HepG2 (cell line): ENCODE results near the gene SDC4. TPM values are rescaled to one million over a fixed set of nuclear protein-coding genes. Genes with fewer than 3 reads are reported as not detected.

Experiments
- AHR ChIP-seq: IDR thresholded peaks from 2 replicates; pipeline ENCODE4 v1.6.1; 2018; ENCODE audit warnings: missing genetic modification reagents, missing compliant biosample characterization
- ARID5B ChIP-seq: IDR thresholded peaks from 2 replicates; pipeline ENCODE4 v1.4.0; 2020; ENCODE audit warnings: mild to moderate bottlenecking, missing genetic modification reagents
- CBX2 ChIP-seq, 2 experiments: fragments of 200-600 bp in 1 of 2; sonication (generic); formaldehyde crosslinking in 1 of 2; IDR thresholded peaks; 2 replicates each; pipeline versions ENCODE4 v1.7.0 to v1.8.1; 2018 to 2022; ENCODE audit warnings: low read depth in 2 of 2, low read length in 1 of 2, mild to moderate bottlenecking in 1 of 2, missing genetic modification reagents in 1 of 2
- KLF13 ChIP-seq: sonication (generic); formaldehyde crosslinking; IDR thresholded peaks from 2 replicates; pipeline ENCODE4 v1.4.0; 2020; ENCODE audit warnings: mild to moderate bottlenecking, missing genetic modification reagents
- MTF1 ChIP-seq: sonication (generic); formaldehyde crosslinking; IDR thresholded peaks from 2 replicates; pipeline ENCODE4 v1.5.0; 2020; ENCODE audit warnings: missing genetic modification reagents
- PAXIP1 ChIP-seq: sonication (generic); formaldehyde crosslinking; conservative IDR thresholded peaks from 2 replicates; pipeline ENCODE4 v1.4.0; 2020; ENCODE audit warnings: mild to moderate bottlenecking, missing genetic modification reagents, moderate library complexity
- PHF20 ChIP-seq: sonication (generic); formaldehyde crosslinking; IDR thresholded peaks from 2 replicates; pipeline ENCODE4 v1.5.0; 2020; ENCODE audit warnings: mild to moderate bottlenecking, missing genetic modification reagents
- PRDM15 ChIP-seq: sonication (generic); formaldehyde crosslinking; IDR thresholded peaks from 2 replicates; pipeline ENCODE4 v1.4.0; 2020; ENCODE audit warnings: missing genetic modification reagents
- RARG ChIP-seq: sonication (generic); formaldehyde crosslinking; IDR thresholded peaks from 2 replicates; pipeline ENCODE4 v1.4.0; 2020; ENCODE audit warnings: low read depth, mild to moderate bottlenecking, missing genetic modification reagents
- ZBTB26 ChIP-seq: IDR thresholded peaks from 2 replicates; pipeline ENCODE4 v1.6.1; 2016; ENCODE audit warnings: missing compliant biosample characterization, missing genetic modification reagents, borderline replicate concordance
- ZFY ChIP-seq: sonication (generic); formaldehyde crosslinking; IDR thresholded peaks from 2 replicates; pipeline ENCODE4 v1.4.0; 2020; ENCODE audit warnings: missing genetic modification reagents
- ZMAT5 ChIP-seq: sonication (generic); formaldehyde crosslinking; IDR thresholded peaks from 2 replicates; pipeline ENCODE4 v1.5.0; 2020; ENCODE audit warnings: mild to moderate bottlenecking, low read depth, missing genetic modification reagents, borderline replicate concordance
- ZNF740 ChIP-seq: sonication (generic); formaldehyde crosslinking; IDR thresholded peaks from 2 replicates; pipeline ENCODE4 v1.4.0; 2020; ENCODE audit warnings: missing genetic modification reagents
- polyA plus RNA-seq, 8 experiments: library from polyadenylated mRNA; depleted of rRNA in 3 of 8; stranded (reverse) in 7 of 8; unstranded in 1 of 8; fragments of >200 nt; fragmentation: Illumina TruSeq in 4 of 8; extraction: Trizol in 4 of 8; gene quantifications; 2 replicates each; pipeline versions ENCODE4 v1.2.1 to v1.2.3, GENCODE V29; 2011 to 2016; ENCODE audit warnings: low read depth in 4 of 8, missing spikeins in 1 of 8, mixed read lengths in 1 of 8; ENCODE audit not compliant: insufficient read depth in 1 of 8
- total RNA-seq, 5 experiments: library from RNA; depleted of rRNA; stranded (reverse); fragments of >200 nt; fragmentation: Illumina TruSeq; extraction: Trizol; gene quantifications; 2 replicates each; pipeline ENCODE4 v1.2.3, GENCODE V29; 2016; ENCODE audit warnings: low read depth in 1 of 5

The SDC4 gene
- total and polyA plus RNA-seq, 2 of the 13 experiments (the other 11 are each of a cell fraction or from before 2014, with no cell fraction given): 49.0 to 65.1 TPM

GRCh38 chr20:45338121-45339030 is 9.8 kb downstream of the SDC4 start (continued):
- TF ChIP-seq KLF13 (CRISPR knock-in tag) (no peak), ZMAT5 (no peak), ARID5B (peak; percentile 78), MTF1 (CRISPR knock-in tag) (no peak), ZBTB26 (CRISPR knock-in tag) (no peak), CBX2 (IDR thresholded peaks at IDR 0.05; ENCODE audit: low read depth, low read length) (no peak), CBX2 (CRISPR knock-in tag; IDR thresholded peaks at IDR 0.05; ENCODE audit: low read depth) (peak; percentile 74; the same call in 1 of the 2 replicates), ZNF740 (CRISPR knock-in tag) (0 out of 2 replicates have a peak, but pooled peaks have one; percentile 23), PAXIP1 (CRISPR knock-in tag) (peak; percentile 84), AHR (peak; percentile 24; the same call in 1 of the 2 replicates), RARG (CRISPR knock-in tag) (no peak), PHF20 (no peak), PRDM15 (CRISPR knock-in tag) (no peak), ZFY (CRISPR knock-in tag) (0 out of 2 replicates have a peak, but pooled peaks have one; percentile 7)
